GM18511 (cell line): Measurements from ENCODE around the gene TGM2.

Source experiments
- ATAC-seq: cut with Tn5 transposase; IDR thresholded peaks from one replicate; pipeline ENCODE4 v1.9.1; 2021; ENCODE audit warnings: mild to moderate bottlenecking, moderate library complexity; ENCODE audit not compliant: unreplicated experiment

Gene TGM2

GRCh38 chr20:38165089-38165965, at the start of gene TGM2:
Gene TGM2, minus strand, starts transcription at chr20:38165270. Its CDS starts 72 bp downstream, at chr20:38165198.
- ATAC-seq, result peak; percentile 90

- ATAC-seq, result no peak
Measured at GRCh38 chr20:38214256-38215193, 49.5 kb upstream of the TGM2 start.

- ATAC-seq, result no peak
Measured at GRCh38 chr20:38213607-38213940, 48.5 kb upstream of the TGM2 start.

GRCh38 chr20:38212806-38213606, 47.9 kb upstream of the TGM2 start:
- ATAC-seq, result no peak

- ATAC-seq, result no peak
Measured at GRCh38 chr20:38211200-38212097, 46.4 kb upstream of the TGM2 start.

DNA sequence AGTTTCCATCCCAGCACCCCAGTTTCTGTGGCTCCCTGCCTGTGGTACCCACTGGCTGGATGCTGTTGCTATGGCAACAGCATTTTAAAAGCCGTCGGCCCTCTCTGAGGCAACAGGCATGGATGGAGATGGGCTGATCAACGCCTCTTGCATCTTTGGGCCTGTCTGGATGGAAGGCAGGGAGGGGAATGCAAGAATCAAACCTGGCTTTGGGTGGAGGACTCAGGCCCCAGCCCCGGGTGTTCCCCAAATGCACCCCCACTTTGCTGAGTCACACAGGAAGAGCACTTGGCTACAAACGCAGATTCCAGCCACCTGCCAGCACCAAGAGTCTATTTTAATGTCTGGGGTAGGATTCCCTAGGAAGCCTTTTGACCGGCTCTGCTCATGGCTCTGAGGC, 45.7 kb upstream of the TGM2 start:
- no peak for ATAC-seq

DNA sequence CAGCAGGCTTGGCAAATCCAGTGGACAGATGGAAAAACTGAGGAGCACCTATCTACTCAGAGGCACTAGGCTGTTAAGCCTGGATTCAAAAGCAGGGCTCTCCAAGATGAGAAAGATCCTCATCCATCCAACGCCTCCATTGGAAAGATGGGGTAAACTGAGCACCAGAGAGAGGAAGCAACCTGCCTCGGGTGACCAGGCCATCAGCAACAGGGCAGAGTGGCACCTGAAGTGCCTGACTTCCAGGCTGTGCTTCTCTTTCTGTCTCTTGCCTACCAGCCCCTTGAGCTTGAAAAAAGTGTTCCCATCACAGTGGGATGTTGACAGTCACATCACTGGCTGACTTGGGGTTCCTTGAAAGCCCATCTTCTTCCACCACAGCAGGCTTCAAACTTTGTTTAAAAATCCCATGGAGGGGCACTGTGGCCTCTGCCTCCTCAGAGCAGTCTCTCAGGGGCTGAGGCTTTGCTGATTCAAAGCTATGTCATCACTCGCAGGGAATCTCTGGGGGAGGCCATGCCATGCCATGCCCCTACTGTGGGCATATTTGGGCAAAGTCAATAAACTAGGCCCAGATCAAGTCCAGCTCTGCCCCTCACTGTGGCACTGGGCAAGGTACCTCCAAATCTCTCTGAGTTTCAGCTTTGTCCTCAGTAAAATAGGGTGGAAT, 44.8 kb upstream of the TGM2 start:
- no peak for ATAC-seq

- no peak for ATAC-seq
Measured at GRCh38 chr20:38209054-38209675, 44.1 kb upstream of the TGM2 start.

GRCh38 chr20:38208523-38208922, 43.5 kb upstream of the TGM2 start:
- no peak for ATAC-seq

DNA sequence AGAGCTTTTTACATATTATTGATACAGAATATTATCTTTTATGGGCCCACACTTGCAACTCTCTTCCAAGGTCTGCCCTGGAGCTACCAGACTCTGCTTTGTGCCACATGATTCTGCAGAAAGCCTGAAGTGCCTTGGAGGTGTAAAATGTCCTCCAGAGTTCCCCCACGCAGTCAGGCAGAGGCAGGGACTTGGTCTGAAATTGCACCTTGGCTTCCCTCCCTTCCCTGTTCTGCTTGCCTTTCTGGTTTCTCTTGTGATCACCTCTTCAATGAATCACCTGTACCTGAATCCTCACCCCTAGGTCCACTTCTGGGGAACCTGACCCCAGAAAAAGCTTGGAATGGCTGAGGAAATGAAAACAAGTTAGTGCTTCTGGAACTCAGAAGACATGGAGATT, 43.0 kb upstream of the TGM2 start:
- ATAC-seq, result no peak

- no peak for ATAC-seq
Measured at GRCh38 chr20:38207621-38208020, 42.6 kb upstream of the TGM2 start.

DNA sequence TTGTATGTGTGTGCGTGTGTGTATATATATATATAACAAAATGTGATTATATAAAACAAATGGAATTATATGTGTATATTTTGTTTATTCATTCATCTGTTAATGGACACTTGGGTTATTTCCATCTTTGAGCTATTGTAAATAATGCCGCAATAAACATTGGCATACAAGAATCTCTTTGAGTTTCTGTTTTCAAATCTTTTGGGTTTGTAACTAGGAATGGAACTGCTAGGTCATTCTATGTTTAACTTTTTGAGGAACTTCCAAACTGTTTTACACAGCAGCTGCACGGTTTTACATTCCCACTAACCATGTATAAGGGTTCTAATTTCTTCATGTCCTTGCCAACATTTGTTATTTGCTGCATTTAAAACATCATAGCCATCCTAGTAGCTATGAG, 39.9 kb upstream of the TGM2 start:
- no peak for ATAC-seq

- ATAC-seq, result no peak
Measured at GRCh38 chr20:38203981-38204357, 38.9 kb upstream of the TGM2 start.

DNA sequence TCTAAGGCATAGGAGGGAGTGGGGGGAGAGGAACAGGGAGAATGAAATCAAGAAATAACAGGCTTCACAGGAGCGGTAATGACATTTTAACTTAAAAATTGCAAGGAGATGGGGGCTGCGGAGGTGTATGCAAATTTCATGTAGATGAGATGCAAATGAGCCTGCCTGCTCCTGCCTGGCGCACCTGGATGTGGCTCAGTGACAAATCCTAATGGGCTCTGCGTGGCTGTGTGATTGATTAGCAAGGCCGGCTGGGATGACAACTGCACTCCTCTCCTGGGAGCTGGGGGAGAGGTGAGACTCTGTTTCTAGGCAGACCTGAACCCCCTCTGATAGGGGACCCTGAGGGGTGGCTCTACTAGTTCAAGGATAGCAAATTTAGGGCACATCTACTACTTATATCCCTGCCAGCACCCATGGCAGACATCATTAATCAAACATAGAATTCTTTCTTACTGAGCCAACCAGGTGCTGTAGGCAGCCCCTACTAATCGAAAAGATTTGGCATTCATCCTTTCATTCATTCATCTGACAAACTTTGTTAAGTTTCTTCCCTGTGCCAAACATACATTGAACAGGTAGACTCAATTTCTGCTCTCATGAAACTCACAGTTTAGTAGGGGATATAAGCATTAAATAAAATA, 38.4 kb upstream of the TGM2 start:
- no peak for ATAC-seq

DNA sequence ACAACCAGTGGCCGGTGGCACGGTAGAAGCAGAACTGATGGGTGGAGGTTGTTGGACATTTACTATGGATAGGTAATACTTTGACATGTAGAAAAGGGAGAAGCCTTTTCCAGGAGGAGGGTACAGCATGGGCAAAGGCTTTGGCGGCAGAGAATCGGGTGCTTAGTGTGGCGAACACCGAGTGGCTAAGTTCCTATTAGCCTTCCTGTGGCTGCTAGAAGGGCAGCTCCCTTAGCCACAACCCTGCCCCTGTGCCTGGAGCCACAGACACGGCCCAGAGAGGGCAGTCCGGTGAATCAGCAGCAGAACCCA, 37.9 kb upstream of the TGM2 start:
- no peak for ATAC-seq

DNA sequence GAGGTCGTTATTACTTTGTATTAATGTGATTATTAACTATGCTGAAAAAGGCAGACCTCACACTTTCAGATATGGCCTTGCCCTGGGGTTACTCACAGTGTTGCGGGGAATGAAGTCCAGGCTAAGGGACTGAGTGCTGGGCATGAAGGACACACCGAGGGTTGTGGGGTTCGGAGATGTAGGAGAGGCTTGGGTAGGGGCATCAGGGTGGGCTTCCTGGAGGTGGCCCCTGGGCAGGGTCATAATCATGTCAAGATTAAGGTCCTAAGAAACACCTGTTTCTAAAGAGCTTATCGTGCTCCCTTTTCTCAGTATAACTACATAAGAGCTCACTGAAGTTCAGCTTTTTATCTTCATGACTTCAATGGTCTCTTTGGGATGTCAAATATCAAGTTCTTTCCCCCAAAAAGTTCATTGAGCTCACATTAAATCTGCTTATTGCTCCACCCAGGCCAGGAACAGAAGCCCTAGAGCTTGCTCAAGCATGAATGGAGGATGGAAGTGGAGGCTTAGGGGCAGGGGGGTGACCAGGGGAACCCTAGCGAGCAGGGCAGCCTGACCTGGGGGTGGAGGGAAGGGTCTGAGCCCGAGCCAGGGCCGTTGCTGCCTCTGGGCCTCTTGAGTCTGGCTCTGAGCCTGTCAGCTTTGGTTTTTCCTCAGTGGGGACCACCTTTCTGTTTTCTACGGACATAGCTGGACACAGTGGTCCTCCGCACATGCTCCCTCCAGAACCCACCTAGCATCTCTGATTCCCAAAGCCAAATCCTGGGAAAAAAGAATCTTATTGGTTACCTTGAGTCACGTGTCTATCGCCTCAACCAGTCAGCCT, 37.3 kb upstream of the TGM2 start:
- no peak for ATAC-seq

DNA sequence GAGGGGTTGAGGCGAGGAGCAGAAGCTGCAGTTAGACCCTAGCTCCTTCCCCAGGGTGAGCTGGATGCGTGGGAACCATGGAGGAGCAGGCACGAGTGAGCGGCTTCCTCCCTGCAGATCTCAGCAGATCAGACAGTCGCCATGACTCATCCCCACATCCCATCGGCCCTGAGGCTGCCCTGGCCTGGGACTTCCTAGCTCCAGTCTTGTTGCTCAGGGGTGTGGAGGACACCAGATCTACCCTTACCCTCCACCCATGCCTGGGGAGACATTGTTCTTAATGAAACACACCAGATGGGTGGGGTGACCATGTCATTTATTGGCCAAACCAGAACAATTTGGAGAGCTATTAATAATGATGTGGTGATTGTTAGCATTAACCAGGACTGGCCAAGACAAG, 36.3 kb upstream of the TGM2 start:
- ATAC-seq, result no peak

DNA sequence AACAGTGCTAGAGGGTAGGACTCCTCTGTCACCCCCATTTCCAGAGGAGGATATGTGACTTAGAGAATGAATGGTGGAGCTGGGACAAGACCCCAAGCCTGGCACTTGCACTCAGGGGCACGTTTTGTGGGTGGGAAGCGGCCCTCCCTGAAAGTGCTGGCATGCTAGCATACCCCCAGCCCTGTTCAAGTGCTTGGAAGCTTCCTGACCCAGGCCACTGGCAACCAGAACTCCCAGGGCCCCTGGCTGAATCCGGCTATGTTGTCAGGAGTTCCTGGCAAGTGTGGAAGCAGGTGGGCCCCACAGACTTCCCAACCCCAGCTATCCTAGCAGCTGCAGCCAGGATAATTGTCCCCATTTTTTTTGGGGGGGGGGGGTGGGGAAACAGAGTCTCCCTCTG, 35.6 kb upstream of the TGM2 start:
- no peak for ATAC-seq
